HG02840 (cell line): ENCODE data around the gene PRLH.
"Not testable (repeated sequence)": the region's sequence is repeated elsewhere in the genome, so short reads cannot be mapped to it uniquely, and the experiment has no call there.

Experiments
- ATAC-seq: cut with Tn5 transposase; IDR thresholded peaks from one replicate; pipeline ENCODE4 v1.9.1; 2021; ENCODE audit warnings: mild to moderate bottlenecking, moderate library complexity, moderate number of reproducible peaks; ENCODE audit not compliant: unreplicated experiment, low FRiP score

PRLH gene

DNA sequence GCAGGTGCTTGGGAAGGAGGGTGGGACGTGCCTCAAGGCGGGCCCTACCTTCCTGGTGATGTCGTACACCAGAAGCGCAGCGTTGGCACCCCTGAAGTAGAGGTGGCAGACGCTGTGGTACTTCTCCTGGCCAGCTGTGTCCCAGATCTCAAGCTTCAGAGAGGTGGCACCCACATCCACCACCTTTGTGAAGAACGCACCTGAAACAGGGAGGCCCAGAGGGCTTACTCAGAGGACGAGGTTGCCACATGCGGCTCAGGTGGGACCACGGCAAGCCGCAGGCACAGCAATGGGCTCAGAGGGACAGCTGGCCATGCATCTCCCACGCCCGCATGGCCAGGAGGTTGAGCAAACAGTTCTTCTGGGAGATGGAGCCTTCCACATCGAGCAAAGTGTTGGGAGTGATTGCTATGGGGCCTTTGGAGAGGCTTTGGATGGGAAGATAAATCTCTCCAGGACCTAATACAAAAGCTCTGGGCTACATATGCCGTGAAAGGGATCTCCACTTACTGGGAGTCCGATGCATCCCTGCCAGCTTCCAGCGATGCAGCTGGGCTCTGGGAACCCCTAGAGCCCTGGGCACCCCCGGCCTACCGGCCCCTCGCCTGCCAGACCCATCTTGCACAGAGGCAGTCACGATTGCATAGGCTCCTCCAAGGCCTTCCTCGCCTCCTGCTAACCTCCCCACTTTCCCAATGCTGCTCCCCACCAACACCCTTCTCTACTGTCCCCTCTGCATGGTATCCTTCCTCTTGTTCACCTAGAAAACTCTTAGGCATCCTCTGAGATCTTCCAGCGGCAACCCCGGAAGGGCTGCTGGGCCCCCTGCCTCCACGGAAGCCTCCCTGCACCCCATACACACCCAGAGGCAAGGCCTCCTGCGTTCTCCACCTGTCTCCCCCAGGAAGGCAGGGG is 11.8 kb downstream of the PRLH start:
- no peak for ATAC-seq

GRCh38 chr2:237581326-237581725 is 15.0 kb downstream of the PRLH start:
- no peak for ATAC-seq

DNA sequence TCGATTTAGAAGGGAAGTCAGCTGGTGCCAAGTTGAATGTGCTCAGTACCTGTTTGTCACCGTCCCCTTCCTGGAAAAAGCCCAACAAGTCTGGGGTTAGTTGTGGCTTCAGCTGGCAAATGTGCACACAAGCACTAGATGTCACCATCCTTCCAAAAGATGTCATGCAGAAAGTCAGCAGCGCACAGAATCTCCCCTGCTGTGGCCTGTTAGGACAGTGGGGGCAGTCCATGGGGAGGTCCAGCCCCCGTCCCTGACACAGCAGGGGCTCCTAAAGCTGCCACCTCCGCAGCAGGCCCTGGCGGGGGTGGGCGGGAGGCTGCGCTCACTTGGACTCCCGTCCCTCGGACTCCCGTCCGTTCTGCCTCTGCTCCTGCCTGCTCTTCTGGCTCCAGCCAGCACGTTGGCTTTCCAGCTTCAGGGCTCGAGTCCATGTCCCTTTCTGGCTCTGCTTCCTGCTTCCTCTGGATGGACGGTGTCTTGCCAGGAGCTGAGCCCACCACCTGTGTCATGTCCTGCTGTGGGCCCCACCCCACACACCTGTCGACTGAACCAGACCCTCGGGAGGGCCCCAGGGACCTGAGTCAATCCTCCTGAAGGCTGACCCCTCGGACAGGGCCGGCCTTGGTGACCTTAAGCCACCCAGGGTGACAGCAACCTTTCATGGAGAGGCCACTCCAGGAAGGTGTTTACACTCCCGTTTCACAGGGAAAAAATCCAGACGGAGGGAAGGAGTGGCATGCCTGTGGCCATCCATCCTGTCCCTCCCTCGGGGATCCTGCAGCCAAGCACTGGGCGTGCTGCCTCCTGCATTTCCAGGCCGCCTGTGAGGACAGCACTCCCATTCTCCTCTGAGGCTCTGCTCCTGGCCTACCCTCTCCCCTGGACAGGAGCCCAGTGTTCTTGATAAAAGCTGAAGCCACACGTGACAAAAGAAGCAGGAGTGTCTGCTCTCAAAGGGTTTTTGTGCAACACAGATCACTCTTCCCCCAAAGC is 15.7 kb downstream of the PRLH start:
- no peak for ATAC-seq

DNA sequence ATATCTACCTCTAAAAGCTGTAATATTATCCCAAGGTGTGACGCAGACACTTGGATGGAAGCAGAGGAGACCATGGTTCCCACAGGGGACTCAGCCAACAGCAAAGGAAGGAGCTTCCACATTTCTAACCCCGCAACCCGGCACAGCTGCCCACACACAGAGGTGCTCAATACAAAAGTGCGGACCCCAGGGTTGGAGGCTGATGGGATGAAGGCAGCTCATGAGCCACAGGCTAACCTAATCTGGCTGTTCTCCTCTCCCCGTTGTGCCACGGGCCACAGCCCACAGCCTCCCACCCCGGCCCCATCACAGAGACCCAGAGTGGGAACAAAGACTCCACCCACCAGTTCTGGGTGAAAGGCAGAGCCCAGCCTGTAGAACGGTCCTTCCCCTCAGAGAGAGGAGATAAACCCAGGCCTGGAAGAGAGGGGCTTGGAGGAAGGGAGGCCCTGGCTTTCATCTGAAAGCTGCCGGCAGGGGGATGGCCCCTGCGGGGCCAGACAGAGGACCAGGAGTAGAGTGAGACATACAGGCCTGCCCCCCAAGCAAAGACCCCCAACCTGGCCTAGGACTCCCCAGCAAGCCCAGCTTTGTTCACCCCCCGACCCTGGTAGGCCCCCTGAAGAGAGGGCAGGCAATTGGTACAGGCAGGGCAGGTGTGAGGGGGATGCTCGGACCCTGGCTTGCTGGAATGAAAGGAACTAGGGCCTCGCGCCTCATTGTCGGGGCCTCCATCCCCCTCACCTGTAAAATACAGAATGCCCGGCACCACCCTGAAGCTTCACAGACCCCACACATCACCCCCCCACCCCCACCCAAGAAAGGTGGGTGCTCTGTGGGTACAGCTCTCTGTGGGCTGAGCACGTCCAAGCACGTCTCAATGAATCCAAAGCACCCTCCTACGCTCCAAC is 17.3 kb downstream of the PRLH start:
- ATAC-seq: no peak

DNA sequence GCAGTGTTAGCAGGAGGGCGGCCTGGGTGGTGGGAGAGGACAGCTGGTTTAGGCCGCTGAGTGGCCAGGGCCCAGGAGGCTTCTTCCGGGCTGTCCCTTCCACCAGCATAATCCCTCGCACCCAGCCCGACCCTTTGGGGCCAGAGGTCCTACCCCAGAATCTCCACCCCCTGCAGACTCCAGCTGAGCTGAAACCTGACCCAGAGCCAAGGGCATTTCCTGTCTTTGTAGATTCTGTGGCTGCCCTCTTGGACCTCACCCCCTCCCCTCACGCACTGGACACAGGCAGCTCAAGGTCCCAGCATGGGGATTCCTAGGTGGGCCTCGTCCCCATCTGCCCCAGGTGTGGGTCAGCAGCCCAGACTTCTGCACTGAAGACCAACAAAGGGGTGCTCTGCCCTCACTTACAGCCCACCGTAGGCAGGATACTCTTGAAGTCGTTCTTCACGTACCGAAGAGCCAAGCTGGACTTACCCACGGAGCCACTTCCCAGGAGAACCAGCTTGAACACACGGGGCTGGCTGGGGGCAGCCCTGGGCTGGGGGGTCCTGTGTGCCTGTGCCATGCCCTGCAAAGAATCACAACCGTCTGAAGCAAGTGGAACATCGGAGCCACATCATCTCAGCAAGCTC is 19.3 kb downstream of the PRLH start:
- ATAC-seq: no peak

GRCh38 chr2:237588044-237588696 is 21.8 kb downstream of the PRLH start:
- ATAC-seq: no peak

DNA sequence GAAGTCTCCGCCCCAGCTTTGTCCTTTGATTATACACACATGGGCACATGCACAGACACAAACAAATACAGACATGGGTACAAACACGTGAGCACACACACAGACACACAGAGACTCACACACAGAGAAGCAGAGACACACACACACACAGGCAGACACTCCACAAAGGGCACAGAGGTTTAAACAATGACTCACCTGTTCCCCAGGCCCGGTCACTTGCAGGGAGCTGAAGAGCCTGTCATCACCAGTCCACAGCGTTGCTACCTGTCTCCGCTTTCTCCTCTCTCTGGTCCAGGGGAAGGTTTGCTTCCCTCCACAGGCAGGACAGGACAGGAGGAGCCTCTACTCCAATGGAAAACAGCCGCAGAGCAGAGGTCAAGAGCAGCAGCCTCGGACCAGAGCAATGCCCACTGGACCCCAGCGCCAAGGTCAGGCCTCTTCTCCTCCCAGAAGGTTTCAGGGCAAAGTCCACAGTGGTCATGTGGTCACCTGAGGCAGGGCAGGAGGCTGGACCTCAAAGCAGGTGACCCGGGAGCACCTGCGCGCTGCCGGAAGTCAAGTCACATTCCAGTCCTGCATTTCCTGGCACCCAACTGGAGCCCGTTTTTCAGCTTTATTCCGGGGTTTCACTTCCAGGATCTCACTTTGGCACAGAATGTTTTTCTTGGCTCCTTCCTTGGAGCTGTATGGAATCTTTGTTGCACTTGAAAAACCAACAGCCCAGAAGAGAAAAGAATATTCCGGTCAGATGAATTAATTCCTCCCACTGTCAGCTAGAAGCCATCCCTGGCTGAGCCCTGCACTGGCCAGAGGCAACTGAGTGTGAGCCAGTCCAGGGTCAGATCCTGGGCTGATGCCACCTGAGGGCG is 24.1 kb downstream of the PRLH start, which contains the start of gene RAB17:
RAB17 (minus strand) TSS at position 463 of the 869 bp plus-strand sequence. CDS start 4,580 bp downstream, outside the sequence.
- ATAC-seq: no peak

DNA sequence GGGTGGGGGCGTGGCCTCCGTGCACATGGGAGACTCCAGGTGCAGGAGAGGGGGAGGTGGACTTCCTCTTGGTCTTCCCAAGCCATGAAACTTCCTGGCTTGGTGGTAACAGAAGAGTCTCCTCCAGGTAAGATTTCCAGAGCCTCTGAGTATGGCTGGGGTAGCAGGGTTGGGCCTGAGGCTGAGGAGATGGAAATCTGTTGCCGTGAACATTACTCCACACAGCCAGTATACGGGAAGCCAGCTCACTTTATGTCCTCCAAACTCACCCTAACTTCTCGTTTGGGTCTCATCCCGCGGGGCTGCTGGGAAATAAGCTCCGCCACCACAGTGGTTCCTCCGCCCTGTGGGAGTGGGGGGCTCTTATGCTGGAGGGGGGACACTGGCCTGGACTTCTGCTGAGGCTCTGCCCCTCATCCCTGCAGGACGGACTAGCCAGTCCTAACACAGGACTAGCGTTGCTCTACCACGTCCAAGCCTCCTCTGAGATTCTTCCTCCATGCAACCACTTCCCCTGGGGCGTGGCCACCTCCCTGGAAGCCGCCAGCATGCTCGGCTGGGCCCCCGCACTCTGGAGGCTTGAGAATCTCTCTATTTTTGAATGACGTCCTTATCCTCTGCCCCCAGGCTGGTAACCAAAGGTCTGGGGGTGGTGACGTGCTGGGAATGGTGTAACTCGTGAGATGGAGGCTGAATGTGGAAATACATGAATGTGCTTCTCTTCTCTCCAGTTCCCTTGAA is 24.9 kb downstream of the PRLH start:
- no peak for ATAC-seq

GRCh38 chr2:237592425-237592980 is 26.1 kb downstream of the PRLH start:
- no peak for ATAC-seq

- no peak for ATAC-seq
Observed at GRCh38 chr2:237593036-237593435, 26.7 kb downstream of the PRLH start.

GRCh38 chr2:237593596-237594320 is 27.4 kb downstream of the PRLH start:
- ATAC-seq: no peak

DNA sequence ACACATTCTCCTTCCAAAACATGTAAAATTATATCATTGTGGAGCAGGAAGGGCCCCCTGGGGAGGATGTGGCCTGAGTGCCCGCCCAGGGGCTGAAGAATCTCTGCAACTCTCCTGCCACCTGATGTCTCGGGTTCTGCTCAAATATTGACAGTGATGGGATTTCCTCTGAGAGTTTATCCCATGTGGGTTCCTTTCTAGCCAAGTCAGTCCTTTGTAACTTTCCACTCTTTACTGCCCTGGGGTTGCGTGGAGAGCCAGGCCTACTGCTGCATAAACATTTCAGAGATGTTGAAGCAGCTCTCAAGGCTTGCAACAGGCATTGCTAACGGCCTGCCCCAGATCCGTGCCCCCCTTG is 28.1 kb downstream of the PRLH start:
- ATAC-seq: no peak

DNA sequence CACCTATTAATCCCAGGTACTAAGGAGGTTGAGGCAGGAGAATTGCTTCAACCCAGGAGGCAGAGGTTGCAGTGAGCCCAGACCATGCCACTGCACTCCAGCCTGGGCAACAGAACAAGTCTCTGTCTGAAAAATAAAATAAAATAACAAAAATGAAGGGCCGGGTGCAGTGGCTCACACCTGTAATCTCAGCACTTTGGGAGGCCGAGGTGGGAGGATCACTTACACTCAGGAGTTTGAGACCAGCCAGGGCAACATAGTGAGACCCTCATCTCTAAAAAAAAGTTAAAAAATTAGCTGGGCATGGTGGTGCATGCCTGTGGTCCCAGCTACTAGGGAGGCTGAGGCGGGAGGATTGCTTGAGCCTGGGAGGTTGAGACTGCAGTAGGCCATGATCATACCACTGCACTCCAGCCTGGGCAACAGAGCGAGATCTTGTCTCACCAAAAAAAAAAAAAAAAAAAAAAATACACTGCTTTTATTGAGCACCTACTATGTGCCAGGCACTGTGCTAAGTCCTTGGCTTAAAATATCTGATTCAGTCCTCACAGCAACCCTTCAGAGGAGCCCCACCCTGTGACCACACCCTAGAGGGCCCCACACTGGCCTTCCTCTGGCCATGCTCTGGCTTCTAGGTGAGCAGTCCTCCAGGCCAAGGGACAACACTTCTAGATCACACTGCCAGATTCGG is 29.6 kb downstream of the PRLH start:
- not testable (repeated sequence) for ATAC-seq

DNA sequence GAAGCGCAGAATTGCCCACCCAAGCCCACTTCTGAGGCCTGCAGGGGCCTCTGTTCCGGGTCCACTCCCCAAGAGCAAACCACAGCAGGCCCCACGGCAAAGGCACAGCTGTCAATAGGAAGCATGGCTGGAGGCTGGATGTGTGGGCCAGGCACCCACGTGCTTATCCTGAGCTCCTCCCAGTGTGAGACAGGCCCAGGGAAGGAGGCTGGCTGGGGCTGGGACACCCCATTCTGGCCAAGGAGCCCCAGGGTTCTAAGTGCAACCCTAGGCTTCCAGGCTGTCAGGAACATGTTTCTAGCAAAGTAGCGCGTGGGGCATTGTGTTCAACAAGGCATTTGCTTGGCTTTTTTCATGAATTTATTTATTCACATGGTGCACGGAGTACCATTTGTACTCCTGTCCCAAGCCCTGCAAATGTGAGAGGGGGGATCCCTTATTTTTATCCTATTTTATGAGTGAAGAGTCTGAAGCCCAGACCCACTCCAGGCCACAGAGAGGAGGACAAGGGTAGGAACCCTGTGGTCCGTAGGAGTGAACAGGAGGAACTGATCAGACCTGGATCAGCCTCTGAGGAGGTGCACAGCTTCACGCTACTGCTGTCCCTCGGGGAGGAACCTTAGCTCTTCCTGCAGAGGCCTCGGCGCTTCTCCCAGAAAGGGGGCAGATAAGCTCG is 30.3 kb downstream of the PRLH start:
- no peak for ATAC-seq
